ENCODE data around the gene NR6A1.

NR6A1 gene

GRCh38 chr9:124680714-124681390 lies 90.3 kb downstream of the NR6A1 start:
- peaks cover 14% of the 10 kb centered on the region for H3K36me3 ChIP-seq (replicated peaks)
- no peaks in the 10 kb centered on the region for H3K27me3 ChIP-seq (replicated peaks)
- no peak for DNase-seq
- no peak overlapping the region for H3K4me3 ChIP-seq (ENCODE audit: low read depth, low read length)
- no peak for TF ChIP-seq CTCF (IDR thresholded peaks at IDR 0.05; ENCODE audit: low read depth, low read length, missing control alignments)
- no peak overlapping the region for H3K27ac ChIP-seq
- in situ Hi-C loops (cut with HindIII; ENCODE audit: low pct_ligation_motif_present, low sequenced_read_pairs) = no loop called here

- no peaks in the 10 kb centered on the region for H3K27me3 ChIP-seq (replicated peaks)
- H3K27ac ChIP-seq = no peak overlapping the region
- TF ChIP-seq CTCF (IDR thresholded peaks at IDR 0.05; ENCODE audit: low read depth, low read length, missing control alignments) = no peak
- in situ Hi-C loops (cut with HindIII; ENCODE audit: low pct_ligation_motif_present, low sequenced_read_pairs) = no loop called here
- DNase-seq = no peak
- peaks cover 18% of the 10 kb centered on the region for H3K36me3 ChIP-seq (replicated peaks)
- no peak overlapping the region for H3K4me3 ChIP-seq (ENCODE audit: low read depth, low read length)
These were observed 91.1 kb downstream of the NR6A1 start for GRCh38 chr9:124680049-124680448.

GRCh38 chr9:124676159-124676551 lies 95.0 kb downstream of the NR6A1 start:
- no peak for DNase-seq
- in situ Hi-C loops (cut with HindIII; ENCODE audit: low pct_ligation_motif_present, low sequenced_read_pairs) = no loop called here
- no peak for TF ChIP-seq CTCF (IDR thresholded peaks at IDR 0.05; ENCODE audit: low read depth, low read length, missing control alignments)
- no peaks in the 10 kb centered on the region for H3K27me3 ChIP-seq (replicated peaks)
- no peak overlapping the region for H3K27ac ChIP-seq
- H3K36me3 ChIP-seq (replicated peaks) = peaks cover 12% of the 10 kb centered on the region
- no peak overlapping the region for H3K4me3 ChIP-seq (ENCODE audit: low read depth, low read length)

- Histone ChIP-seq H3K4me3 (ENCODE audit: low read depth, low read length) (no peak overlapping the region), H3K27ac (no peak overlapping the region), H3K36me3 (replicated peaks) (peaks cover 12% of the 10 kb centered on the region), H3K27me3 (replicated peaks) (no peaks in the 10 kb centered on the region)
- in situ Hi-C loops (cut with HindIII; ENCODE audit: low pct_ligation_motif_present, low sequenced_read_pairs) = no loop called here
- no peak for DNase-seq
- no peak for TF ChIP-seq CTCF (IDR thresholded peaks at IDR 0.05; ENCODE audit: low read depth, low read length, missing control alignments)
These were observed 95.6 kb downstream of the NR6A1 start for GRCh38 chr9:124675261-124676158.

- Histone ChIP-seq H3K36me3 (replicated peaks) (peaks cover 12% of the 10 kb centered on the region), H3K27ac (no peak overlapping the region), H3K4me3 (ENCODE audit: low read depth, low read length) (no peak overlapping the region), H3K27me3 (replicated peaks) (no peaks in the 10 kb centered on the region)
- DNase-seq = no peak
- TF ChIP-seq CTCF (IDR thresholded peaks at IDR 0.05; ENCODE audit: low read depth, low read length, missing control alignments) = no peak
- in situ Hi-C loops (cut with HindIII; ENCODE audit: low pct_ligation_motif_present, low sequenced_read_pairs) = no loop called here
These were observed 96.5 kb downstream of the NR6A1 start for GRCh38 chr9:124674651-124675050.
